BE2C (cell line): ENCODE results near the gene SEMA3F.

Experiments used
- DNase-seq: peaks from one replicate; pipeline ENCODE4 v3.0.0-alpha.2; 2020
- H3K27me3 ChIP-seq: fragments of 250-450 bp; sonication (Bioruptor Pico); 2 replicates; pipeline ENCODE4 v1.5.1; 2020; ENCODE audit warnings: mild to moderate bottlenecking
- H3K36me3 ChIP-seq: fragments of 250-450 bp; sonication (Bioruptor Pico); 2 replicates; pipeline ENCODE4 v1.5.1; 2020; ENCODE audit warnings: mild to moderate bottlenecking
- H3K4me1 ChIP-seq: fragments of 250-450 bp; sonication (Bioruptor Pico); 2 replicates; pipeline ENCODE4 v1.5.1; 2020
- H3K4me3 ChIP-seq: 2 replicates; pipeline ENCODE4 v1.5.1; 2011; ENCODE audit warnings: low read depth, low read length
- H3K9me3 ChIP-seq: fragments of 250-450 bp; sonication (Bioruptor Pico); 2 replicates; pipeline ENCODE4 v1.5.1; 2020
- TF ChIP-seq, protein P1 (sequence below): IDR thresholded peaks from 2 replicates; pipeline ENCODE4 v1.5.1; 2012; ENCODE audit warnings: mild to moderate bottlenecking, low read depth, low read length

SEMA3F gene

GRCh38 chr3:50140990-50141389, 14.1 kb upstream of the SEMA3F start:
- TF ChIP-seq, protein P1, sequence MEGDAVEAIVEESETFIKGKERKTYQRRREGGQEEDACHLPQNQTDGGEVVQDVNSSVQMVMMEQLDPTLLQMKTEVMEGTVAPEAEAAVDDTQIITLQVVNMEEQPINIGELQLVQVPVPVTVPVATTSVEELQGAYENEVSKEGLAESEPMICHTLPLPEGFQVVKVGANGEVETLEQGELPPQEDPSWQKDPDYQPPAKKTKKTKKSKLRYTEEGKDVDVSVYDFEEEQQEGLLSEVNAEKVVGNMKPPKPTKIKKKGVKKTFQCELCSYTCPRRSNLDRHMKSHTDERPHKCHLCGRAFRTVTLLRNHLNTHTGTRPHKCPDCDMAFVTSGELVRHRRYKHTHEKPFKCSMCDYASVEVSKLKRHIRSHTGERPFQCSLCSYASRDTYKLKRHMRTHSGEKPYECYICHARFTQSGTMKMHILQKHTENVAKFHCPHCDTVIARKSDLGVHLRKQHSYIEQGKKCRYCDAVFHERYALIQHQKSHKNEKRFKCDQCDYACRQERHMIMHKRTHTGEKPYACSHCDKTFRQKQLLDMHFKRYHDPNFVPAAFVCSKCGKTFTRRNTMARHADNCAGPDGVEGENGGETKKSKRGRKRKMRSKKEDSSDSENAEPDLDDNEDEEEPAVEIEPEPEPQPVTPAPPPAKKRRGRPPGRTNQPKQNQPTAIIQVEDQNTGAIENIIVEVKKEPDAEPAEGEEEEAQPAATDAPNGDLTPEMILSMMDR = no peak

DNA sequence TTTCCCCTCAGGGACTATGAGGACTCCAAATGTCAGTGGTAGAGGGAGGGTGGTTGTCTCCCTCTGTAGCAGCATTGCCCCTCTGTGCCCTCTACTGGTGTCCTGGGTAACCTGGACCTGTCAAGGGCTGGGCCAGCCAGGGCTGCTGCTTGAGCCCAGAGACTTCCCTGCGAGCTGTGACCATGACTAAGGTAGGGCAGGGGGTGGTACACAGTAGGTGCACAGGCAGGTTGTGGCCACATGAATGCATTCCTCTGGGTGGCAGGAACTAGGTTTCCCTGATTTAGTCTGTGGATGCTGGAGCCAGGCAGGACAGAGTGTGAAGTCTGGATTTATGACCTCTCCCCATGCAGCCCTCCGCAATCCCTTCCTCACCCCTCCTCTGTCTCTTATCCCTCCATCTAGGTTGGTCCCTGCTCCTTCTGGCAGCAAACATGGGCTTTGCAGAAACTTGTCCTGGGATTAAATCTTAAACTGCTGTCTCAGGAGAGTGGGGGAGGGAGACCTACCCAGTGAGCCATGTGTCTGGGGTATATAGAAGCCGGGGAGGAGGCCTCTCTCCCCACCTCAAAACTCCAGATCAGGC, 8.7 kb upstream of the SEMA3F start:
- TF ChIP-seq, protein P1 = 0 out of 2 replicates have a peak, but pooled peaks have one; percentile 9
- no peak for DNase-seq
- Histone ChIP-seq H3K4me1 (peaks cover 31% of the 10 kb centered on the region), H3K36me3 (no peaks in the 10 kb centered on the region), H3K27me3 (no peaks in the 10 kb centered on the region), H3K4me3 (no peak overlapping the region), H3K9me3 (no peaks in the 10 kb centered on the region)

More at GRCh38 chr3:50140990-50141389, 14.1 kb upstream of the SEMA3F start:
- Histone ChIP-seq H3K9me3 (no peaks in the 10 kb centered on the region), H3K4me1 (peaks cover 24% of the 10 kb centered on the region), H3K4me3 (no peak overlapping the region), H3K36me3 (no peaks in the 10 kb centered on the region), H3K27me3 (no peaks in the 10 kb centered on the region)
- no peak for DNase-seq

DNA sequence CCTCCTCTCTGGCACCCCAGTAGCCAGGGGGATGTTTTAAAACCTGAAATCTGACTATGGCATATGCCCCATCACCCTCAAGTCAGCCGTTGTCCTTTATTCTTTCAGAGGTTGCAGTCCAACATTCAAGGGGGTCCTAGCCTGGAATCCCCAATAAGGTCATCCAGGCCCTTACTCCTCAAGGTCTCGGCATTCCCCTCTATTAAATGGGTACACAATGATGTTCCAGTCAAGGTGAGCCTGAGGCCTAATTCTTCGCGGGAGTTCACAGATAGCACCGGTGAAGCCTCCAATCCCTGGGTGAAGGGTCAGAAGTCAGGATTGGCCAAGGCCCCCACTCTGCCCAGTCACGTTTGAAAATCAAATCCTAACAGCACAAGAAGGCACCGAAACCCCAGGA, 8.1 kb upstream of the SEMA3F start:
- peaks cover 36% of the 10 kb centered on the region for H3K4me1 ChIP-seq
- H3K27me3 ChIP-seq = no peaks in the 10 kb centered on the region
- no peaks in the 10 kb centered on the region for H3K36me3 ChIP-seq
- H3K4me3 ChIP-seq = no peak overlapping the region
- TF ChIP-seq, protein P1 = no peak
- no peak for DNase-seq
- no peaks in the 10 kb centered on the region for H3K9me3 ChIP-seq

GRCh38 chr3:50147447-50147846, 7.7 kb upstream of the SEMA3F start:
- Histone ChIP-seq H3K4me3 (no peak overlapping the region), H3K4me1 (peaks cover 36% of the 10 kb centered on the region), H3K27me3 (no peaks in the 10 kb centered on the region), H3K9me3 (no peaks in the 10 kb centered on the region), H3K36me3 (no peaks in the 10 kb centered on the region)
- peak; percentile 46 for DNase-seq
- TF ChIP-seq, protein P1 = no peak

DNA sequence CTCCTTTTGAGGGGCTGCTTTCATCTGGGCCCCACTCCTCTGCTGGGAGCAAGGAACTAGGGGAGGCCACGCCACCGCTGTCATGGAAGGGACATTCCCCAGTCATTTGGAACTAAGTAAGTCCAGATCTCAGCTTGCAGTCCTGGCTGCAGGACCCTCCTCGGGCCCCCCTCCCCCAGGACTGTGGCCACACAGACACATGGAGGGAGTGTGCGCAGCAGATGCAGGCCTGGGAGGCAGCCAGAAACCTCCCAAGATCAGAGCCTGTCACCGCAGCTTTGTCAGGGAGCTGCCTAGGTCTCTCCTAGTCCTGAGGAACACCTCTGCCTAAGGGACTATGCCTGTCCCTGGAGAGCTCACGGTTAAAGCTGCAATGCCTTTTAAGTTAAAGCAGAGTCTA, 7.3 kb upstream of the SEMA3F start:
- TF ChIP-seq, protein P1 = no peak
- Histone ChIP-seq H3K27me3 (no peaks in the 10 kb centered on the region), H3K36me3 (no peaks in the 10 kb centered on the region), H3K4me1 (peaks cover 36% of the 10 kb centered on the region), H3K9me3 (no peaks in the 10 kb centered on the region), H3K4me3 (no peak overlapping the region)
- peak; percentile 83 for DNase-seq

- no peaks in the 10 kb centered on the region for H3K36me3 ChIP-seq
- no peaks in the 10 kb centered on the region for H3K27me3 ChIP-seq
Observed at GRCh38 chr3:50150404-50150750, 4.7 kb upstream of the SEMA3F start.

More at GRCh38 chr3:50150404-50150750, 4.7 kb upstream of the SEMA3F start:
- DNase-seq = no peak
- Histone ChIP-seq H3K9me3 (no peaks in the 10 kb centered on the region), H3K4me1 (peaks cover 36% of the 10 kb centered on the region), H3K4me3 (no peak overlapping the region)
- TF ChIP-seq, protein P1 = no peak
